H9 (cell line): Measurements from ENCODE around the gene BMERB1. TPM values are rescaled to one million over a fixed set of nuclear protein-coding genes. Genes with fewer than 3 reads are reported as not detected.
"Not testable (repeated sequence)": the region's sequence is repeated elsewhere in the genome, so short reads cannot be mapped to it uniquely, and the experiment has no call there.

Experiments used
- DNase-seq: peaks from one replicate; pipeline ENCODE4 v3.0.0-alpha.2; 2017
- H2AFZ ChIP-seq: one replicate; pipeline ENCODE4 v1.6.1; 2013; ENCODE audit warnings: mild to moderate bottlenecking, low read length, control low read depth, moderate library complexity
- H2AK5ac ChIP-seq: 2 replicates; pipeline ENCODE4 v1.6.1; 2013; ENCODE audit warnings: low read length, control low read depth, mixed read lengths; ENCODE audit not compliant: insufficient read length
- H2BK120ac ChIP-seq: one replicate; pipeline ENCODE4 v1.6.1; 2013; ENCODE audit warnings: low read depth, mild to moderate bottlenecking, low read length, control low read depth, inconsistent platforms; ENCODE audit not compliant: poor library complexity, severe bottlenecking
- H2BK12ac ChIP-seq: 2 replicates; pipeline ENCODE4 v1.6.1; 2013; ENCODE audit warnings: low read length, control low read depth, mixed read lengths, low read depth; ENCODE audit not compliant: insufficient read length
- H2BK15ac ChIP-seq: 2 replicates; pipeline ENCODE4 v1.6.1; 2013; ENCODE audit warnings: low read depth, low read length, control low read depth
- H2BK20ac ChIP-seq: one replicate; pipeline ENCODE4 v1.6.1; 2013; ENCODE audit warnings: low read depth, mild to moderate bottlenecking, low read length, control low read depth, inconsistent platforms; ENCODE audit not compliant: poor library complexity, severe bottlenecking
- H2BK5ac ChIP-seq: 2 replicates; pipeline ENCODE4 v1.6.1; 2013; ENCODE audit warnings: low read length, control low read depth, mixed read lengths; ENCODE audit not compliant: insufficient read length
- H3K14ac ChIP-seq: 2 replicates; pipeline ENCODE4 v1.6.1; 2013; ENCODE audit warnings: low read length, control low read depth; ENCODE audit not compliant: insufficient read depth
- H3K18ac ChIP-seq: 2 replicates; pipeline ENCODE4 v1.6.1; 2013; ENCODE audit warnings: low read depth, mild to moderate bottlenecking, mixed read lengths, low read length, control low read depth; ENCODE audit not compliant: insufficient read length
- H3K23ac ChIP-seq: 2 replicates; pipeline ENCODE4 v1.6.1; 2013; ENCODE audit warnings: low read length, control low read depth, mixed read lengths, low read depth; ENCODE audit not compliant: insufficient read length
- H3K23me2 ChIP-seq: 2 replicates; pipeline ENCODE4 v1.6.1; 2013; ENCODE audit warnings: low read depth, mild to moderate bottlenecking, mixed read lengths, low read length, control low read depth; ENCODE audit not compliant: insufficient read length, poor library complexity, severe bottlenecking
- H3K27ac ChIP-seq: 2 replicates; pipeline ENCODE4 v1.5.1; 2013; ENCODE audit warnings: low read length, control low read depth, mixed read lengths, low read depth; ENCODE audit not compliant: insufficient read length
- H3K27me3 ChIP-seq: 2 replicates; pipeline ENCODE4 v1.6.1; 2013; ENCODE audit warnings: low read length, control low read depth, inconsistent platforms; ENCODE audit not compliant: insufficient read depth
- H3K4ac ChIP-seq: 2 replicates; pipeline ENCODE4 v1.6.1; 2013; ENCODE audit warnings: low read depth, mild to moderate bottlenecking, control low read depth, inconsistent platforms, low read length, moderate library complexity
- H3K4me1 ChIP-seq: 2 replicates; pipeline ENCODE4 v1.6.1; 2013; ENCODE audit warnings: low read length, control low read depth, inconsistent platforms; ENCODE audit not compliant: insufficient read depth
- H3K4me2 ChIP-seq: 2 replicates; pipeline ENCODE4 v1.6.1; 2013; ENCODE audit warnings: low read length, control low read depth, mixed read lengths; ENCODE audit not compliant: insufficient read length, insufficient read depth
- H3K56ac ChIP-seq: 2 replicates; pipeline ENCODE4 v1.6.1; 2013; ENCODE audit warnings: low read depth, mild to moderate bottlenecking, mixed read lengths, low read length, control low read depth; ENCODE audit not compliant: insufficient read length
- H3K79me1 ChIP-seq: 2 replicates; pipeline ENCODE4 v1.6.1; 2013; ENCODE audit warnings: low read depth, mild to moderate bottlenecking, moderate library complexity, low read length, control low read depth, inconsistent platforms; ENCODE audit not compliant: insufficient read depth, poor library complexity, severe bottlenecking
- H3K79me2 ChIP-seq: 2 replicates; pipeline ENCODE4 v1.6.1; 2013; ENCODE audit warnings: low read length, control low read depth, inconsistent platforms; ENCODE audit not compliant: insufficient read depth
- H3K9ac ChIP-seq: 2 replicates; pipeline ENCODE4 v1.6.1; 2013; ENCODE audit warnings: low read length, control low read depth, mixed read lengths; ENCODE audit not compliant: insufficient read length; ENCODE audit errors: extremely low read depth
- H3K9me3 ChIP-seq: one replicate; pipeline ENCODE4 v1.6.1; 2013; ENCODE audit warnings: low read depth, low read length, inconsistent platforms; ENCODE audit not compliant: control insufficient read depth
- H3T11ph ChIP-seq: one replicate; pipeline ENCODE4 v1.6.1; 2013; ENCODE audit warnings: mild to moderate bottlenecking, low read length, control low read depth, inconsistent platforms
- H4K20me1 ChIP-seq: one replicate; pipeline ENCODE4 v1.6.1; 2013; ENCODE audit not compliant: control insufficient read depth, insufficient read length, insufficient read depth
- H4K5ac ChIP-seq: 2 replicates; pipeline ENCODE4 v1.6.1; 2013; ENCODE audit warnings: low read depth, mild to moderate bottlenecking, mixed read lengths, low read length, control low read depth; ENCODE audit not compliant: insufficient read length
- H4K8ac ChIP-seq: replicated peaks from 2 replicates; pipeline ENCODE4 v1.6.1; 2013; ENCODE audit warnings: low read length, control low read depth, mixed read lengths, low read depth; ENCODE audit not compliant: insufficient read length
- H4K91ac ChIP-seq: 2 replicates; pipeline ENCODE4 v1.6.1; 2013; ENCODE audit warnings: low read depth, mild to moderate bottlenecking, moderate library complexity, mixed read lengths, low read length, control low read depth; ENCODE audit not compliant: insufficient read length
- H3K27ac Mint-ChIP-seq, 3 experiments: 2 replicates in 2 of 3; 3 replicates in 1 of 3; pipeline ENCODE4 v1.8.0; 2020 to 2021; ENCODE audit warnings: mixed read lengths in 3 of 3, mild to moderate bottlenecking in 1 of 3, moderate library complexity in 1 of 3
- H3K27me3 Mint-ChIP-seq: 2 replicates; pipeline ENCODE4 v1.8.0; 2021; ENCODE audit warnings: low read depth, mild to moderate bottlenecking, moderate library complexity, mixed read lengths
- H3K36me3 Mint-ChIP-seq, 3 experiments: 2 replicates in 2 of 3; 3 replicates in 1 of 3; pipeline ENCODE4 v1.8.0; 2020 to 2021; ENCODE audit warnings: low read depth in 3 of 3, mixed read lengths in 3 of 3; ENCODE audit not compliant: insufficient read depth in 1 of 3
- H3K4me1 Mint-ChIP-seq, 2 experiments: 2 replicates each; pipeline ENCODE4 v1.8.0; 2020; ENCODE audit warnings: mixed read lengths in 2 of 2
- H3K4me3 Mint-ChIP-seq, 2 experiments: 2 replicates in 1 of 2; 3 replicates in 1 of 2; pipeline ENCODE4 v1.8.0; 2020 to 2021; ENCODE audit warnings: mild to moderate bottlenecking in 2 of 2, mixed read lengths in 2 of 2, moderate library complexity in 1 of 2
- H3K9me3 Mint-ChIP-seq, 2 experiments: 2 replicates in 1 of 2; 3 replicates in 1 of 2; pipeline ENCODE4 v1.8.0; 2020; ENCODE audit warnings: mild to moderate bottlenecking in 2 of 2, mixed read lengths in 2 of 2, moderate library complexity in 1 of 2
- WGBS: extraction: QIAGEN DNeasy Blood & Tissue Kit; methylation state at CpG from one replicate; pipeline ENCODE4 v1.1.7; 2013; ENCODE audit warnings: missing lambda C conversion rate, low lambda C conversion rate, mixed read lengths; ENCODE audit not compliant: insufficient read length; ENCODE audit errors: extremely low coverage; 5-methylcytosine and 5-hydroxymethylcytosine counted together
- total RNA-seq: library from RNA; stranded (reverse); gene quantifications from 2 replicates; pipeline ENCODE4 v1.2.1, GENCODE V29; 2021

BMERB1 gene
- total RNA-seq, 1 experiment from 2014 or later, result 19.5 TPM

- not testable (repeated sequence) for H2AK5ac ChIP-seq, H2BK5ac ChIP-seq, H2BK15ac ChIP-seq, H3K79me2 ChIP-seq, DNase-seq, H2BK12ac ChIP-seq, H2BK120ac ChIP-seq, H3K9me3 ChIP-seq, H3K18ac ChIP-seq, H3K23me2 ChIP-seq, H3K4me2 ChIP-seq, H2BK20ac ChIP-seq, H4K5ac ChIP-seq, H3K27ac Mint-ChIP-seq, H3T11ph ChIP-seq, H3K27me3 Mint-ChIP-seq, H3K56ac ChIP-seq, H2AFZ ChIP-seq, H3K9me3 Mint-ChIP-seq, H3K79me1 ChIP-seq, H3K4ac ChIP-seq, H3K4me3 Mint-ChIP-seq, H3K23ac ChIP-seq, H4K20me1 ChIP-seq, H3K36me3 Mint-ChIP-seq, H4K91ac ChIP-seq, H4K8ac ChIP-seq, H3K14ac ChIP-seq, H3K4me1 Mint-ChIP-seq, H3K27ac ChIP-seq, H3K27me3 ChIP-seq, H3K4me1 ChIP-seq, H3K9ac ChIP-seq
- WGBS, result no CpG with 5 or more reads among the region's 11 CpGs
Observed at GRCh38 chr16:15454933-15455332, 20.5 kb downstream of the BMERB1 start.
